GM21360 (cell line): ENCODE measurements around the gene SNX10.

ENCODE experiments used
- ATAC-seq: cut with Tn5 transposase; IDR thresholded peaks from one replicate; pipeline ENCODE4 v1.9.1; 2021; ENCODE audit warnings: mild to moderate bottlenecking, moderate library complexity; ENCODE audit not compliant: unreplicated experiment

Gene SNX10

DNA sequence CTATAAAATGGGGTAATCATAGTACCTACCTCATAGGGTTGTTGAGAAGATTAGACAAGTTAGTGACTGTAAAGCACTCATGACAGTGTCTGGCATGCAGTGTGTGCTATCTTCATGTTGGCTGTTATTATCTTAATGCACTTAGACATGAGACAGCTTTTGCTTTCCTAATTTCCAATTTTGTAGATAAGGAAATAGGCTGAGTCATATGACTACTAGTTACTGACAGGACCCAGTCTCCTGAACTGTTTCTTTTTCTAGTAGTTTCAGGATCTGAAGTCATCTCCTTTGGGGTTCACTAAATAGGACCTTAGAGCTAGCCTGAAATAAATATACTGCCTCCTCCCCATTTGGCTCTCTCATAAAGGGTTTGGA lies 74.2 kb downstream of the SNX10 start:
- ATAC-seq, result no peak

DNA sequence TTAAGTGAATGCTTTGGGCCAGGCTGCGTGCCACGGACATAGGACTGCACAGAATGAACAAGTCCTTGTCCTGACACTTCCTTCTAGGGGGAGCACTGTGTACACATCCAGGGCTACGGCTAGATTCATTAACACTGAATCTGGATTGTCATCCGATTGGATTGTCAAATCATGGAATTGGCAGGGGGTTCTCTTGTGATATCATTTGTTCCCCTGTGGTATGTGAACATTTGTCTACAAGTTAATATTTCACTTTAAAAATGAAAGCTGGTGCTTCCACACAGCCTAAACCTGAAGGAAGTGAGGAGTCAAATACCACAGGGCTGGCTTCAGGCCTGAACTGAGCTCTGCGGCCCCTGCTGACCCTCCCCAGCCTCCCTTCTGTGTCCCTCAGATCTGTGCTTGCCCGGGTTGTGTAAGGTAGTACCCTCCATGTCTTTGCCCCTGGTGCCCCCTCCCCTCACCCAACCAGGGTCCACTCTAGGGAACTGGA lies 75.6 kb downstream of the SNX10 start:
- ATAC-seq, result no peak

DNA sequence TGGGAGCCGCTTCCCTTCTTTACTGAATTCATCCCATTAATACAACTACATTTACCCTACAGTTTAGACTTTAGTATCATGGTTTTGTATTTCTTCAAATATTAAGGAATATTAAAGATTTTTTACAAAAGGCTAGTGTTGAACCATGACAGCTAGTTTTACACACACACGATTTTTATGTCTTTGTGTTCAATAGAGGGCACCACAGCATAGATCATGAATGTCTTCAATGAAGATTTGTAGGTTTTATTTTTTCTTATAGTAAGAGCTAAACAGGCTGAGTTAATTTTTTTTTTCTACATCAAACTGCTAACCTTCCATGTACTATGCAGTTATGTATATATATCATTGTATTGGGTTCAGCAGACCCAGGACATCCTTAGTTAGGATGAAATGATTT lies 76.9 kb downstream of the SNX10 start:
- ATAC-seq, result no peak

DNA sequence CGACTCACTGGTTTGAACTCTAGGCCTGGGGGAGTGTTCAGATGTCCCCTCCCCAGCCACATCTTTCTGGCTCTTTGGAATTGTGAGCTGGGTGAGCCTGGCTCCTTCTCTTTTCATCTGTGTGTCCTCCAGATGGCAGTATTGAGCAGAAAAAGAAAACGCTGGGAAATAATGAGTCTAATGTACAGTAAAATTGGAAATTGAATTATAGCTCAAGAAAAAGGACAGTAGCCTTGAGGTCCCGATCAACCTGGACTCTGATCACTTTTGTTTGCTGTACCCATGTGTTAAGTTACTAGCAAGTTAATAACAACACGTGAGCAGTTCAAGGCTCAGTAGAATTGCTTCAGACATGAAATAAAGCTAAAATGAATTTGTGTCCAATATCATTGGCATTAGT lies 77.9 kb downstream of the SNX10 start:
- no peak for ATAC-seq

DNA sequence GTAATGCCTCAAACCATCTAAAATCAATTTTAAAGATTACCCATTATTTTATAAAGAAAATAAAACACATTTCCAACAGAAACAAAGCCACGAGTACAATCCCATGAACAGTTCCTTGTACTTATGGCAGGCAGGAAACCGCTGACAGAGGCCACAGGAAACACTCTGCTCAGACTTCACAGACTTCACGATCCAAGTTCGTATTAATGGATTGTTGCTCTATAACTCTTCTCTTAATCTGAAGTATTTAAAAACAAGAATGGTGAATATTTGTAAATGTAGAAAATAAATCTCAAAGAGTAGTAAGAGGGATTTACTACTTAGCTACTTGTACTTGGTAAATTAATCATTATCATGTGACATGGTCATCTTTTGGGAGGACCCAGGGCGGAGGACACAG lies 78.3 kb downstream of the SNX10 start:
- no peak for ATAC-seq

DNA sequence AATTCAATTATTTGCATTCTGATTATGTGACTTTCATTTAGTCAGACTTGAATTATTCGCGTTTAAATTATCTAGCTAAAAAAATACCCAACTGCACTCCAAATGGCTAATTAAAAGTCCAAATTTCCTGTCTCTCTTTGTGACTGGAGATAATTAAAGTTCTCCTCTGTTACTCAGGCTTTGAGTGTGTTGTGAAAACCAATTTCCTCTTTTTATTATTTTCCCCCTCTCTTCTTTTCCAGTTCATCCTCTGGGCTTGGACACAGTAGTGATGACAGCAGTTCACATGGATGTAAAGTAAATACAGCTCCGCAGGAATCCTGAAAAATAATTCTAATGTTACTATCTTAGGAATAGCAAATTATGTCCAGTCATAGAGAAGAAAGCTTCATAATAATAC lies 80.6 kb downstream of the SNX10 start:
- ATAC-seq, result no peak

DNA sequence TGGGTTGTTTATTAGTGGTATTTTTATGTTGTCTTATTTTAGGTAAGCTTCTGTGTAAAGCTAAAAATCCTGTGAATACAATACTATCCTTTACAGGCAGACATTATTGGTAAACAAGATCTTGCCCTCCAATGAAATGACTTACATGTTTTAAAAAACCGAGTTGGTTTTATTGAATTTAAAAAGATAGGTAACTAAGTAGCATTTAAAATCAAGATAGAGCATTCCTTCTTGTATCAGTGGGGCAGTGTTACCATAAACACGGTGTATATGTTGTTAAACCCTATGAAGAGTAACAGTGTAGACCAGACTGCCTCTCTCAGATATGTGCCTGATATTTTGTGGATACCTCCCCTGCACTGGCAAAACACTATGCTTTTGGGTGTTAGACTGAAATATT lies 81.0 kb downstream of the SNX10 start:
- ATAC-seq, result no peak

DNA sequence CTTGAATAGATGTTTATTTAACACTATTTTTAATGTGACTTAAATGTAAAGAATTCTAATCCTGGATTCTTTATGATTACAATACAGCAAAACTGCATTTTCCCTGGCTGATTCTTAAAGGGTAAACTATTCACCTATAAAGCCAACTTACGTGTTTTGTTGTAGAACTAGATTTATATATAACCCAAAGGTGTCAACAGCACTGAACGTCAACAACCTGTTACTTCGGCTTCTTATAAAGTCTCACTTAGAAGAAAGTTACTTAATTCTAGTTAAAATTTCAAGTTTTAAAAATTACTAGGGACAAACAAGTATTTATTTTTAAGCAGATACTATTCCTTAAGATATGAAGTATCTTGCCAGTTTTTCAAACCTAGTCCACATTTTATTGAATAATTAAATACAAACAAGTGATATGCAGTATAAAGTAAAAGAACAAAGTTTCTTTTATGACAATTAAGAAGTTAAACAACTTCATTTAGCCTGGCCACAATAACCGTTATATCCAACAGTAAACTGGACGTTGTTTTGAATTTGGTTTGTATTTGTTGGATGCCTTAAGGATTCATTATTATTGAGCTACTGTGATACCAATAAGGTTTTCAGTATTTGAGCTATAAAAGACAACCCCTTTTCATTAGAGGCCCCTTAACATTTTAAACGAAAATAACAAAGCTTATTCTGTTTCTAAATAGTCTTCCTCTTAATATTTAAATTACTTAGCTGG lies 83.1 kb downstream of the SNX10 start:
- ATAC-seq, result no peak

DNA sequence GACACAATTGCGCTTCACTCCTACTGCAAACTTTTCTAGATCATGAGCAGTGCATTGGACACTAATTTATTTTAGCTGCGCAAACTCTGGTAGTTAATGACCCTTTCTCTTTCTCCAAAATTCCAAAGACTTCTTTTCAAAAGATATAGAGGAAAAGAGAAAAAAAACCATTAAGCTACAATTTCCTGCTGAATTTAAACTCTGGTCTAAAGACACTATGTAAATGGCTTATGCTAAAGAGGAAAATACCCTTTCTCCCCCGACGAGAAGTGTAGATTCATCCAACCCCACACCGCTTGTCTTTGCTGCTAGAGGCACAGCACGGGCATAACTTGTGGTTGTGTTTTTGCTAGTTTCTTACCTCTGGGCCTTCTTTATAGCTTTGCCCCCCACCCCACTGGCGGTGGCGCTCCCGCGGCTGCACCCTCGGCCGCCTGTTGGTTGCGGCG lies 84.1 kb downstream of the SNX10 start:
- peak; percentile 10 for ATAC-seq

DNA sequence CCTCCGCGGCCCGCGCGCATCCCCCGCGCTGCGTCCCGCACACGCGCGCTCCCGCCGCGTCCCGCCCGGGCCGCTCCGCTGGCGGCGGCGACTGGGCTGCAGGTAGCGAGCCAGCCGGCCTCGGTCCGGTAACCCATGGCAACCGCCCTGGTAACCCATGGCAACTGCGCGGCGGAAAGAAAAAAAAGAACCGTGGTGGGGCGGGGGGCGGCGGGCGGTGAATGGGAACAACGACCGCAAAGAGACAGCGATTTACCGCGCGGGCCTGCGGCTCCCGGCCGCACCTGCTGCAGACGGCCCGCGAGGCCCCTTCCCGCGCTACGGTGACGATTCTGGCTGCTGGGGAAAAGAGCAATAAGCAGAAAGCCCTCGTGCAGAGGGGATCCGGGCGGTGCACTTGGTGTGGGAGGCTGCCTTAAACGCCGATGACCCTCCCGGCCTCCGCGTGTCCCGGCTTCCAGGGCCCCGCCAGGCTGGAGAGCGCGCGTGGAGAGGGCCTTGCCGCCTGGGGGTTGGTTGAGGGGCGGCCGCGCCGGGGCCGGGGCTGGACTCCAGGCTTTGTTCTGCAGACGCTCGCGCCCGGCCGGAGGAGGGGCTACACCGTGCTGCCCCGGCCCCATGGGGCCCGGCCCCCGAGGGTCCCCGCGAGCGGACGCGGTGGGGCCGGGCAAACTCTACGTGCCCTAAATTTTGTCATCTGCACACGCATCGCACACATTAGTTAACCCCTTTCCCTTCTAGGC lies 84.7 kb downstream of the SNX10 start:
- ATAC-seq, result peak; percentile 28

DNA sequence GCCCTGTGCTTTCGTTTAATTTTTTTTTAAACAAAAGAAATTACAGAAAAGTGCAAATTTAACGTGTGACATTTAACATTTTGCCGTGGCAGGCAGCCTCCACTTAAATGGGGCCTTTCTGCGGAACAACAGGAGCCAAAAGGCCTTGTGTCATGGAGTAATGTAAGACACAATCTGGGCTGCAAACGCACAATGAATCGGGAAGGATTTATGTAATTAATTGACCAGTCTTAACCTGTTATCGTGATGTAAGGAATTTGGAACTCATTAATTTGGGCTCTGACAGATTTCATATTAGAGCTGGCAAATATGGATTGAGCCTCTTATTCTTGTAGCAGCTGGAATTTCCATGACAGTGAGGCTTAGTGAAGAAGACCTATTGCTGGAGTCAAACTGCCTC lies 86.4 kb downstream of the SNX10 start:
- ATAC-seq, result no peak

DNA sequence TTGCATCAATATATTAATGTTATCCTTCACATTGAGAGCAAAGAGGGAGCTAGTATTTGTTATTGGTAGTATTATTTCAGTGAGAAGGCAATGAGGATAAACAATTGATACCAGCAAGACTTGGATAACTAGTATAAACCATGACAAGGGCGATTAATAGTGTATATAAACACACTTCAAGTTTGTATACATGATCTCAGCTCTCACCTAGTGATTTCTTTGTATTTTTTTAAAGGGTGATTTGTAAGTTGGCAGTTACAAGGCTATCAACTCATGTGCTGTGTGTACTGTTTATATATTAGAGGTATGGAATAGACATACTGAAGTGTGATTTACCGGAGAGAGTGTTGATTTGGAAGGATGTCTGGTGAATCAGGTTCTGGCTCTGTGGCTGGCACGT lies 88.0 kb downstream of the SNX10 start:
- ATAC-seq, result no peak

DNA sequence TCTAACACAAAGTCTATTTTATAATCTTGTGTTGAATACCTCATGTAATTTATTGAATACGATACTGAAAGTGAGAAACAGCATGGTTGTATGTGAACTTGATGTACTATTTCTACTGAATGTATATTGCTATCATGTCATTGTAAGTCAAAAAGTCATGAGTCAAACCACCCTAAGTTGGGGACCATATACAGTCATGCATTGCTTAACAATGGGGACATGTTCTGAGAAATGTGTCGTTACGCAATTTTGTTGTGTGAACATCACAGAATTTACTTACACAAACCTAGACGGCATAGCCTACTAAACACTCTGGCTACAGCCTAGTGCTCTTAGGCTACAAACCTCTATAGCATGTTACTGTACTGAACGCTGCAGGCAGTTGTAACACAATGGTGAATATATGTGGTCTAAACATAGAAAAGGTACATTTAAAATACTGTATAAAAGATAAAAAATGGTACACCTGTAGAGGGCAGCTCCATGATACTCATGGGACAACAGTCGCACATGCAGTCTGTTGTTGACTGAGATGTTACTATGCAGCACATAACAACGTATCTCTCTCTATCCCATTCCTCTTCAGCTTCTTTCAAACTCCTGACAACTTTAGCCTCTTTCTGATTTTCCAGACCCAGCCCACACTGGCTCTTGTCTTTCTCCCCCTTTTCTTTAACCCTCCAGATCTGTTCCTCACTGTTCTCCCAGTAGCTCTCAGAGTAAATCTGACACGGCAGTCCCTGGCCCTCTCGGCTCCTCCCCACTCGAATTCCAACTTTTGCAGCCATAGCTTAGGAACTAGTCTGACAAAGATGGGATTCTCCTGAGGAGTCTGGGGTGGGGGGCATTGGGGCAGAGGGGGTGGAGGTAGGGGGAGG lies 90.1 kb downstream of the SNX10 start:
- no peak for ATAC-seq

DNA sequence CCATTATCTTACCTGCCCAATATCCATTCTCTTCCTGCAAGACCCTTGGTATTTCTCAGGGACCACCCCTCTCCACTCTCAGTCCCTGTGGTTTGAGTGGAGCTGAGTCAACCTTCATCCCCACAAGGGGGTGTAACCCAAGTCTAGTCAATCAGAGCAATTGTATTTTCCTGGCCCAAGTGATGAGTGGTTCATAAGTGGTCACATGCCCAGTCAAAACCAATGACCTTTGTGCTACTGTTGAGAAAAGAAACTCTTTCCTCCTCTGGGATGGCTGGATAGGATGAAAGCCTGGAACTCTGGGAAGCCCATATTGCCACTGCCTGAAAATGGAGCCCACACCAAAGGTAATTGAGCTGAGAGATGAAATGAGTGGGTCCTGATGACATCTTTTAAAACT lies 93.6 kb downstream of the SNX10 start:
- ATAC-seq, result no peak

DNA sequence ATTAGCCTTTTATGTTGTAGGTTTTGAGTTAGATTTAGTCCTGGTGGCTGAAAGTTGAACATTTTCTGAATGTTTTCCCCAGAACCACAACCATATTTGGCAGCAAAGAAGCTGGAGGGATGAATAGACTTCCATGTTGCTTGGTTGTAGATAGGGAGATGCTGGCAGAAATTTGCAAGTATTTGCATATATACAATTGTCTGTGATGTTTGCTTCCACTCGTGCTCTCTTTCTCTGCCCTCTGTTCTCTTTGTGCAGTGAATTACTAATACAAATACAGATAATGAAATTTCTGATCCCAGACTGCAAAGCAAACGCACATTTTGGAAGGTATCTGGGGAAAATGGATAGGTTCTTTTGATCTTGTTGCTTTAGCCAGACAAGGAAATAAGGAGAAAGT lies 96.1 kb downstream of the SNX10 start:
- no peak for ATAC-seq

DNA sequence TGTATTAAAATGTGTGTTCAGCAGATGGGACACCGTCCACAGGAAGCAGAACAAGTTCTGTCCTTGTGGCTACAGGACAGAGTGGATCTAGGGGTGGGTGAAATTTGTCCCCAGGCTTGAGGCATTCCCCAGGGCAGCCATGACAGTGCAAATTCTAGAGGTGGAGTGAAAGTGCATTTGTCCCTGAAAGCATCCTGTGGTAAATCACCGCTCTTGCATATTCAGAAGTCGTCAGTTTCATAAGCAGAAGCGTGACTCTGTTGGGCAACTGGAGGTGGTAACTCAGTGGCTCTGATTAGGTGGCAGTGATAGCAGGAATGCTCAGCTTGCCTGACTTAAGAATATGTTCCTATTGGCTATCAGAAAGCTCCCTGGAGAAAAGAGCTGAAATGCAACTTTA lies 96.6 kb downstream of the SNX10 start:
- ATAC-seq, result no peak

DNA sequence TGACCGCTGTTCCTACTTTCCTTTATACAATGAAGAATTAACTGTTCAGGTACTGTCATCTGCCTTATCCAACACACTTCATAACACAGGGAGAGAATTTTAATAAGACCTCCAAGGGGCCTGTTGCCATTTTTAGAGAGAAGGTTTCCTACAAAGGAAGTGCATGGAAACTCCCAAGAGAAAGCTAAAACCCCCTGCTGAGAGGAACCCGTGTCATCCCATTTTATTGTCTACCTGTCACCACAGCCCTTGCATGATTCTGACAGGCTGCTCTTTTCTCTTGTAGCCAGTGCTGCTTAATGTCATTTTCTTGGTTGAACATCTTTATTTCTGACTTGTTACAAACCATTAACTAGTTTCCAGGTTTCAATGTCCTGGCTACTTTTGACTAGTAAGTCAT lies 98.4 kb downstream of the SNX10 start:
- no peak for ATAC-seq

DNA sequence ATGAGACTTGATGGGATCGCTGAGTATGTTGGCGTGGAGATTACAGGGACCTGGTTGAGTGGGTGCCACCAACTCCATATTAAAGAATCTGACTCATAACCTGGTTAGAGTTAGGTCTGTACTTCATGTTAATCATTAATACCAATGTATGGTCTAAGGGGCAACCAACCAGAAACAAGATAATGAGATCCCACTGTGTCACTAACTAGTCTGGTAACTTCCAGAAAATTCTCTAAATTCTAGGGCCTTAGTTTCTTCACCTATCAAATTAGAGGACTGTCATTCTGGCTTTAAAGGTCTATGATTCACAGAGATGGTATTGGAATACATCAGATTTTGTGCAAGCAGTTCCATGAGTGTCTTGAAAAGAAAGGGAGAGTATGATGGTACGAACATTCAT lies 102.2 kb downstream of the SNX10 start:
- no peak for ATAC-seq

DNA sequence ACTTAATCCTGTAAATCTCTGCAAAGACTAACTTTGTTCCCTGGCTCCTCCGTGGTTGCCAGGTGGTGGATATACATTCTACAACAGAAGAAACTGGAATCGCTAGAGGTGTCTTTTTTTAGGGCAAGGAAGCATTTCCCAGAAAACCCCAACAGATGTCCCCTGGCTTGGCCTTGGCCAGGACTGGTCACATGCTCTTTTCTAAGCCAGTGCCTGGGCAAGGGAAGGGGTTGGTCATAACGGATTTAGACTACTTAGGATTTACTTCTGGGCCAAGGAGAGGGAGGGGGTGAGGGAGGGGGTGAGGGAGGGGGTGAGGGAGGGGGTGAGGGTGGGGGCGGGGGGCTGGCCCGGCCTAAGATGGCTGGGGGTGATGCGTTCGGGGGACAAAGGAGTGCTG lies 105.7 kb downstream of the SNX10 start:
- ATAC-seq, result no peak

DNA sequence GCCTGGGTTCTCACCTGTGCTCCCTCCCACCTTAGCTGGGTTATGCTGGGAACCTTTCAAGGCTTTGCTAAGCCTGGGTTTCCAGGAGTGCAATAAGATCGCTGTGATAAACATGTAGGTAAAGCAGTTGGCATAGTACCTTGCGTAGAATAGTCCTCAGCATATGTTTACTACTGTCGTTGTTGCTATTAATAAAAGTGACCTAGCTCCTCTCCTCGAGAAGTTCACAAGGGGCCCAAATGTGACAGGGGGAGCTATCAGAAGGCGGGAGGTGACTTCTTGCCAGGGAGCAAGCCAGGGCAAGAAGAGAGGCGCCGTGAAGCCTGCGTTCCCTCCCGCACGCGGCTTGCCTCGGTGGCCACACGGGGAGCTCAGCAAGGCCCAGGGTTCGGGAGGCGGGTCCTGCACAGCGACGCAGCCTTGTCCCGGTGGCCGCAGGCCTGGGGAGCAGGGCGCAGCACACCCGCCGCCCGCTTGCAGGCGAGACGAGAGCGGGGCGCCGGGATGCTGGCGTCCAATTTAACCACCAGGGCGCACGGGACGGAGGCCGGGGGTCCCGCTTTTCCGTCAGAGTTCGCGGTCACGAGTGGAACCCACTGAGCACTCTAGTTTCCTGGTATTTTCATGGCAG lies 106.2 kb downstream of the SNX10 start:
- ATAC-seq, result peak; percentile 24

DNA sequence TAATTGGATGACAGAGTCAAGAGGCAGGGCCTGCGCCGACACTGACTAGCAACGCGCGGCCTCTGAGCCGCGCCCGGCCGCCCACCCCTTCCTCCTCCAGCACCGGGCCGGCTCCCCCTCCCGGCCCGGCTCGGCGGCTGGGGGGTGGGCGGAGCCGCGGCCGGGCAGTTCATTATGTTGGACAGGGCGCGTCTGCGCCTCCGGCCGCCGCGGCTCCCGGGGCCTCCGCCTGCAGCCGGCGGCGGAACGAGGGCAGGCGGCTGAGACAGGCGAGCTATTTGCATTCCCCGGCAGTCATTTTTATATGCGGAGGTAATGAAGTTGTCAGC lies 106.7 kb downstream of the SNX10 start:
- ATAC-seq, result peak; percentile 60
